SH-SY5Y (cell line): ENCODE results near the gene PHF20.

Source experiments
- GATA2 ChIP-seq: IDR thresholded peaks from 2 replicates; pipeline ENCODE4 v1.6.1; 2011; ENCODE audit warnings: mild to moderate bottlenecking, low read depth, low read length
- GATA3 ChIP-seq: IDR thresholded peaks from 2 replicates; pipeline ENCODE4 v1.6.1; 2011; ENCODE audit warnings: low read depth, mild to moderate bottlenecking, low read length, moderate library complexity

GRCh38 chr20:35774391-35774790 is 2.6 kb downstream of the PHF20 start:
- TF ChIP-seq GATA3, result no peak
- no peak for TF ChIP-seq GATA2
